GM12872 (cell line): Measurements from ENCODE around the gene TPRG1L.

ENCODE experiments used
- CTCF ChIP-seq: IDR thresholded peaks from 3 replicates; pipeline ENCODE4 v1.5.1; 2011; ENCODE audit warnings: low read depth, mild to moderate bottlenecking, low read length, moderate library complexity; ENCODE audit not compliant: insufficient read depth

The TPRG1L gene

DNA sequence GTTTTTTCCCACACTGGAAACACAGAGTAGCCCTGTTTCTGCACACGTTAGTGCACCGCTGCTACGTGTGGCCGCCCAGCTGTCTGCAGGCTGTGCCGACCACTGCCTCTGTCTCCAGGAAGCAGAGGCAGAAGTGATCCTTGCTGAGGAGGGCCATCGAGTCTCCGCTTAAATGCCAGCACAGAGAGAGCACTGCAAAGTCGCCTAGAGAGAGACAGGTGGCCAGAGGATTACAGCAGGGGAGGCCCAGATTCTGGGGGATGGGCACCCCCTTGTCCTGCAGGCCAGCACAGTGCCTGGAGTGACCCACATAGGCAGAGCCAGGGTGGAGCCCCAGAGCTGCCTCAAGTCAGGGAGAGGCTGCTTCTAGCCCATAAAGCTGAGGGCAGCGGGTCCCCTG lies 6.1 kb downstream of the TPRG1L start:
- TF ChIP-seq CTCF: no peak

GRCh38 chr1:3631320-3632260 lies 6.8 kb downstream of the TPRG1L start:
- no peak for TF ChIP-seq CTCF

DNA sequence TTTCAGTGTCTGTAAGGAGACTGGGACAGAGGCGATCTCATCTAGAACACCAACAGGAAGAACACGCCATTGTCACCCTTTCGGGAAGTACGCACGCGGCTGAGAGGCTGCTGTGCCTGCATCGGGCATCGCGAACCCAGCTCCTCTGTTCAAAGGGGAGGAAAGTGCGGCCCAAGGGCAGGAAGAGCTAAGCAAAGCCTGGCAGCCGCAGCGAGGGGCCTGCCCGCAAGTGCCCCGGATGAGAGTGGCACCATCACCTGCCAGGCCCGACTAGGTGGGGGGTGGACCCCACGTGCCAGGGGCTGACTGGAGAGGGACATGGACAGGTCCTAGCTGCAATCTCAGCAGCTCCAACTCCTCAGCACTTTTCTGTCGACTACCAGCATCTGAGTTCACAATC lies 7.5 kb downstream of the TPRG1L start:
- no peak for TF ChIP-seq CTCF

DNA sequence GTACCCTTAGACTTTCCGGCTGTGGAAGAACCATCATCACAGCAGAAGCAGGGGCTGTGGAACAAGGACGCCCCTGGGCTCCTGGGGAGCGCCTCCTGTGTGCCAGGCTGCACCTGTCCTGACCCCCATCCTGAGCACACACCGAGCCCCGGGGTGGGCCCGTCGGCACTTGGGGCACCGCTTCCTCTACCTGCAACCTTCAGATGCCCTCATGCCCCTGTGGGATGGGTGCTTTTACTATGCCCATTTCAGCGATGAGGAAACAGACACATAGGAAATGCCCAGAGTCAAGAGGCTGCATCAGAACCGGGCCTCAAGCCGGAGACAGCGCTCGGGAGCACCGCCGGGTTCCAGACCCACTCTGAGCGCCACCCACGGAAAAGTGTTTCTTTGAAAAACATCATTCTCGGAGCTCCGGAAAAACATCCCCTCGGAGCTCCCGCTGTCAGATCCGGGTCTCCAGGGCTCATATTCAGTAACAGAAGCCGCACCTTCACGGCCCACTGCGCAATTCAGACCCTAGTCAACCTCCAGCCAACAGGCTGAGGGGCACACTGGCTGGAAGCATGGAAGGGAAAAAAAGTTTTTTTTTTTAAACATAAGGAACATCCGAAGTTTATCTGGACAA lies 8.0 kb downstream of the TPRG1L start:
- TF ChIP-seq CTCF: no peak

DNA sequence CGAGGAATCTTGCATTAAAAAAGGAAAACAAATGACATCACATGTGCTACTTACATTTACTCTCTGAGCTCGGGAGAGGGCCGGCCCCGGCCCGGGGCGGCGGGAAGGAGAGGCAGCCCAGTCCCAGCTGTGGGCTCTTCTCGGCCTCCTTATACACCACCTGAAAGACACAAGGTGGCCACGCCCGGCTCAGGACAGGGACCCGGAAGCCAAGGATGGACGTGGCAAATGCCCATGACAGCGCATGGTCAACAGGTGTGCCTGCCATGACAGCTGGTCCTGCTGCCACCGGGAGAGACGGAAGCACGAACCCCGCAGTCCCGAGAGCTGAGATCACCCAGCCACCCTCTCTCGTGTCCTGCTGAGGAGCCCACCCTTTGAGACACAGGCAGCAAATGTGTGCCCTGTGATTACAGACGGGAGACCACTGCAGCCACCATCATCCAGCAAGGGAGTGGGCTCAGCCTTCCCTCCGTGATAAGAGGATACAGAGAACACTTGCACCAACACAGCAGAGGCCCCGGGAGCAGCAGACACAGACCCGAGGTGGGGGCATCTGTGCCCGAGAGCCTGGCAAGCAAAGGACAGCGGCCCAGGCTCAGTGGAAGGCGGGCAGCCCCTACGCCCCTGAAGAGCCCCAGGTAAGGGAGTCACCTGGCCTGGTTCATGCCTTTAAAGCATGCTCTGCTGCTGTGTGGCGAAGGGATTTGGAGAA lies 8.7 kb downstream of the TPRG1L start:
- TF ChIP-seq CTCF: no peak

- no peak for TF ChIP-seq CTCF
These were observed 9.4 kb downstream of the TPRG1L start for GRCh38 chr1:3634059-3634800.
